Tibial nerve (tissue), 4 donors: ENCODE results near the gene RALBP1.

Source experiments
- EP300 ChIP-seq, 2 donors: sonication (generic); formaldehyde crosslinking; IDR thresholded peaks; one replicate each; pipeline ENCODE4 v1.6.1; 2017; ENCODE audit warnings: antibody characterized with exemption in 2 of 2, mild to moderate bottlenecking in 1 of 2
- POLR2A ChIP-seq, 2 donors: fragments of 450-650 bp; IDR thresholded peaks; one replicate each; pipeline ENCODE4 v1.6.1; 2017; ENCODE audit warnings: antibody characterized with exemption in 2 of 2, mild to moderate bottlenecking in 2 of 2, moderate library complexity in 2 of 2
- TF ChIP-seq, protein P1 (sequence below), 5 experiments: fragments of 200-600 bp in 3 of 5; fragments of 450-650 bp in 2 of 5; sonication (generic) in 3 of 5; IDR thresholded peaks; one replicate each; pipeline ENCODE4 v1.5.1; 2016 to 2019; ENCODE audit warnings: antibody characterized with exemption in 5 of 5, mild to moderate bottlenecking in 3 of 5, moderate library complexity in 2 of 5

GRCh38 chr18:9552616-9553015 lies 77.3 kb downstream of the RALBP1 start:
- TF ChIP-seq, protein P1, sequence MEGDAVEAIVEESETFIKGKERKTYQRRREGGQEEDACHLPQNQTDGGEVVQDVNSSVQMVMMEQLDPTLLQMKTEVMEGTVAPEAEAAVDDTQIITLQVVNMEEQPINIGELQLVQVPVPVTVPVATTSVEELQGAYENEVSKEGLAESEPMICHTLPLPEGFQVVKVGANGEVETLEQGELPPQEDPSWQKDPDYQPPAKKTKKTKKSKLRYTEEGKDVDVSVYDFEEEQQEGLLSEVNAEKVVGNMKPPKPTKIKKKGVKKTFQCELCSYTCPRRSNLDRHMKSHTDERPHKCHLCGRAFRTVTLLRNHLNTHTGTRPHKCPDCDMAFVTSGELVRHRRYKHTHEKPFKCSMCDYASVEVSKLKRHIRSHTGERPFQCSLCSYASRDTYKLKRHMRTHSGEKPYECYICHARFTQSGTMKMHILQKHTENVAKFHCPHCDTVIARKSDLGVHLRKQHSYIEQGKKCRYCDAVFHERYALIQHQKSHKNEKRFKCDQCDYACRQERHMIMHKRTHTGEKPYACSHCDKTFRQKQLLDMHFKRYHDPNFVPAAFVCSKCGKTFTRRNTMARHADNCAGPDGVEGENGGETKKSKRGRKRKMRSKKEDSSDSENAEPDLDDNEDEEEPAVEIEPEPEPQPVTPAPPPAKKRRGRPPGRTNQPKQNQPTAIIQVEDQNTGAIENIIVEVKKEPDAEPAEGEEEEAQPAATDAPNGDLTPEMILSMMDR (IDR thresholded peaks at IDR 0.05): no peak
- TF ChIP-seq EP300 (IDR thresholded peaks at IDR 0.05): no peak
- TF ChIP-seq POLR2A (IDR thresholded peaks at IDR 0.05): no peak
